HG02678 (cell line): Measurements from ENCODE around the gene ESR2.
"Not testable (repeated sequence)": the region's sequence is repeated elsewhere in the genome, so short reads cannot be mapped to it uniquely, and the experiment has no call there.

ENCODE experiments used
- ATAC-seq: cut with Tn5 transposase; IDR thresholded peaks from one replicate; pipeline ENCODE4 v1.9.1; 2021; ENCODE audit warnings: mild to moderate bottlenecking, moderate library complexity; ENCODE audit not compliant: unreplicated experiment

The ESR2 gene

GRCh38 chr14:64293976-64294671 is at the start of gene ESR2:
Gene ESR2 (minus strand): TSS chr14:64294371. CDS start chr14:64282985, 11,386 bp downstream.
- peak; percentile 34 for ATAC-seq

GRCh38 chr14:64340560-64341196 is 46.5 kb upstream of the ESR2 start:
- no peak for ATAC-seq

- ATAC-seq, result peak; percentile 87
These were observed 44.6 kb upstream of the ESR2 start for GRCh38 chr14:64338616-64339316.

GRCh38 chr14:64337888-64338615 is 43.9 kb upstream of the ESR2 start:
- peak; percentile 52 for ATAC-seq

GRCh38 chr14:64329149-64329548 is 35.0 kb upstream of the ESR2 start:
- no peak for ATAC-seq

- ATAC-seq, result no peak
These were observed 32.3 kb upstream of the ESR2 start for GRCh38 chr14:64326502-64326901.

GRCh38 chr14:64324895-64325294 is 30.7 kb upstream of the ESR2 start:
- no peak for ATAC-seq

GRCh38 chr14:64324461-64324860 is 30.3 kb upstream of the ESR2 start:
- ATAC-seq, result no peak

- not testable (repeated sequence) for ATAC-seq
These were observed 26.2 kb upstream of the ESR2 start for GRCh38 chr14:64320362-64320761.

GRCh38 chr14:64318695-64319094 is 24.5 kb upstream of the ESR2 start:
- ATAC-seq, result not testable (repeated sequence)

- no peak for ATAC-seq
These were observed 9.3 kb upstream of the ESR2 start for GRCh38 chr14:64303471-64303917.

GRCh38 chr14:64298773-64299172 is 4.6 kb upstream of the ESR2 start:
- ATAC-seq, result no peak

- ATAC-seq, result no peak
These were observed 2.4 kb upstream of the ESR2 start for GRCh38 chr14:64296561-64296960.

GRCh38 chr14:64294672-64295413 is 672 bp upstream of the ESR2 start:
- peak; percentile 75 for ATAC-seq

GRCh38 chr14:64292197-64292596 is 2.0 kb downstream of the ESR2 start:
- ATAC-seq, result no peak

- no peak for ATAC-seq
These were observed 4.6 kb downstream of the ESR2 start for GRCh38 chr14:64289571-64289970.

GRCh38 chr14:64281805-64282204 is 12.4 kb downstream of the ESR2 start:
- ATAC-seq, result no peak

- ATAC-seq, result no peak
These were observed 14.2 kb downstream of the ESR2 start for GRCh38 chr14:64279704-64280668.

- no peak for ATAC-seq
These were observed 15.7 kb downstream of the ESR2 start for GRCh38 chr14:64278458-64278857.
